RWPE1 (cell line): ENCODE data around the gene WDR36.

Experiments used
- CTCF ChIA-PET: fragments of 350-600 bp; sonication (Branson Sonifier 250); formaldehyde crosslinking; extraction: SDS; loops from one replicate; lab custom pipeline; 2021; lab: Yijun Ruan, JAX
- POLR2A ChIA-PET: fragments of 400-600 bp; formaldehyde crosslinking; extraction: SDS; loops from one replicate; lab custom pipeline; 2020; ENCODE audit warnings: antibody characterized with exemption; ENCODE audit not compliant: low non-redundant PET; lab: Yijun Ruan, JAX
- DNase-seq: peaks from one replicate; pipeline ENCODE4 v3.0.0; 2012; ENCODE audit warnings: low spot score
- H3K27ac ChIP-seq: fragments of 450-650 bp; 2 replicates; pipeline ENCODE4 v1.5.1; 2017
- CTCF ChIP-seq: fragments of 450-650 bp; conservative IDR thresholded peaks from 2 replicates; pipeline ENCODE4 v1.5.1; 2017; ENCODE audit warnings: low read depth, mild to moderate bottlenecking

WDR36 gene

GRCh38 chr5:111066261-111066938 lies 25.7 kb upstream of the WDR36 start:
- no peak overlapping the region for H3K27ac ChIP-seq
- no peak for TF ChIP-seq CTCF
- no peak for DNase-seq
- CTCF ChIA-PET, result interaction anchor here (0.5 to 0.7 kb wide), 4 partner anchors 14 to 284 kb away, joined by 3 to 4 read pairs (median 4); no protein-coding TSS in a partner anchor
- POLR2A ChIA-PET, result no interaction called here

- ChIA-PET POLR2A (no interaction called here), CTCF (interaction anchor here (1.0 kb wide), 1 partner anchor 16 kb away, joined by 3 read pairs; no protein-coding TSS in a partner anchor)
- TF ChIP-seq CTCF, result no peak
- no peak overlapping the region for H3K27ac ChIP-seq
- no peak for DNase-seq
Observed at GRCh38 chr5:111068213-111068612, 23.9 kb upstream of the WDR36 start.

- no peak for DNase-seq
- ChIA-PET POLR2A (no interaction called here), CTCF (no interaction called here)
- TF ChIP-seq CTCF, result no peak
- H3K27ac ChIP-seq, result no peak overlapping the region
Observed at GRCh38 chr5:111069839-111070238, 22.3 kb upstream of the WDR36 start.

GRCh38 chr5:111070272-111071134 lies 21.6 kb upstream of the WDR36 start:
- no peak overlapping the region for H3K27ac ChIP-seq
- ChIA-PET POLR2A (no interaction called here), CTCF (no interaction called here)
- TF ChIP-seq CTCF, result no peak
- DNase-seq, result no peak

- no peak for TF ChIP-seq CTCF
- POLR2A ChIA-PET, result no interaction called here
- no peak within 1 kb of the TSS for H3K27ac ChIP-seq
- DNase-seq, result no peak
- CTCF ChIA-PET, result no interaction called here
Observed at GRCh38 chr5:111071413-111071812, 20.7 kb upstream of the WDR36 start, which contains the start of gene TSLP. Gene TSLP, plus strand, starts transcription at chr5:111071713. Its CDS starts 178 bp downstream, at chr5:111071891.

- ChIA-PET POLR2A (interaction anchor here (0.6 kb wide), 1 partner anchor 529 kb away, joined by 3 read pairs; no protein-coding TSS in a partner anchor), CTCF (interaction anchor here (0.7 kb wide), 1 partner anchor 308 kb away, joined by 3 read pairs; no protein-coding TSS in a partner anchor)
- peak overlapping the region; percentile 27; the same call in 1 of the 2 replicates for H3K27ac ChIP-seq
- peak; percentile 39 for DNase-seq
- TF ChIP-seq CTCF, result 0 out of 2 replicates have a peak, but pooled peaks have one; percentile 12
Observed at GRCh38 chr5:111072949-111073682, 19.0 kb upstream of the WDR36 start.
